ENCODE measurements around the gene LRRC40. TPM values are rescaled to one million over a fixed set of nuclear protein-coding genes. Genes with fewer than 3 reads are reported as not detected.

The LRRC40 gene
- total and polyA plus RNA-seq, 9 of the 15 experiments (the other 6 are each of a cell fraction or from before 2014, with no cell fraction given): 16.1 to 36.2 (median 30.9) TPM

GRCh38 chr1:70101231-70101630 is 104.1 kb downstream of the LRRC40 start:
- Histone ChIP-seq H3K27me3 (ENCODE audit: control insufficient read depth in 2 of 2, insufficient read depth in 2 of 2, low read length in 2 of 2) (no peaks in the 10 kb centered on the region), H3K4me1 (replicated peaks in 1 of 2; ENCODE audit: control insufficient read depth in 2 of 2, insufficient read depth in 2 of 2, low read length in 2 of 2) (no peaks in the 10 kb centered on the region), H3K36me3 (ENCODE audit: control insufficient read depth, insufficient read depth, low read length) (no peaks in the 10 kb centered on the region), H3K9me1 (ENCODE audit: control insufficient read depth, insufficient read depth, low read length) (no peaks in the 10 kb centered on the region), H3K9ac (ENCODE audit: insufficient read depth in 1 of 2, low read depth in 2 of 2, low read length in 2 of 2) (no peak overlapping the region), H3K79me2 (ENCODE audit: control insufficient read depth, insufficient read depth, low read length) (no peaks in the 10 kb centered on the region), H4K20me1 (replicated peaks; ENCODE audit: control insufficient read depth, insufficient read depth, low read length) (no peaks in the 10 kb centered on the region), H3K9me3 (replicated peaks; ENCODE audit: control insufficient read depth, insufficient read depth, low read depth, low read length) (no peaks in the 10 kb centered on the region), H3K4me2 (ENCODE audit: insufficient read depth, low read length) (no peak overlapping the region), H2AFZ (ENCODE audit: low read depth, low read length) (no peak overlapping the region), H3K4me3 (no peak overlapping the region), H3K27ac (ENCODE audit: extremely low read depth, low read depth, low read length) (no peak overlapping the region)
- no TSS peak for BruUV-seq (replicated peaks)
- POLR2A ChIA-PET: no interaction called here
- in situ Hi-C loops (cut with MboI) (no loop called here), intact Hi-C loops (cut with micrococcal nuclease) (no loop called here)
- DNase-seq (ENCODE audit: extremely low read depth in 1 of 4, low spot score in 3 of 4): no peak
- ATAC-seq: no peak
- WGBS (ENCODE audit: insufficient coverage, low coverage, missing lambda C conversion rate): 0% methylated on average over 2 of the region's 2 CpGs
- CTCF ChIA-PET (ENCODE audit: low intra/inter-chr PET ratio): no interaction called here
- no peak for FAIRE-seq
- TF ChIP-seq ZNF584 (CRISPR knock-in tag; IDR thresholded peaks at IDR 0.05; ENCODE audit: low read depth): no peak
- TF ChIP-seq TSHZ1 (CRISPR knock-in tag; IDR thresholded peaks at IDR 0.05): no peak
- TF ChIP-seq PATZ1 (CRISPR knock-in tag; IDR thresholded peaks at IDR 0.05; ENCODE audit: borderline replicate concordance): no peak
- TF ChIP-seq ZC3H8 (IDR thresholded peaks at IDR 0.05): no peak
- TF ChIP-seq ZNF655 (CRISPR knock-in tag; IDR thresholded peaks at IDR 0.05): no peak
- TF ChIP-seq IFI16 (CRISPR knock-in tag; IDR thresholded peaks at IDR 0.05): no peak
- TF ChIP-seq KAT2B (IDR thresholded peaks at IDR 0.05; ENCODE audit: low read depth, low read length): no peak
- no peak for TF ChIP-seq HNRNPH1 (optimal IDR thresholded peaks at IDR 0.05; ENCODE audit: low read depth, low read length)
- TF ChIP-seq SMARCA4 (IDR thresholded peaks at IDR 0.05): no peak
- TF ChIP-seq ZNF133 (CRISPR knock-in tag; IDR thresholded peaks at IDR 0.05): no peak
- no peak for TF ChIP-seq CREBBP (IDR thresholded peaks at IDR 0.05; ENCODE audit: low read depth, low read length)
